Sigmoid colon (tissue), 4 donors: ENCODE data around the gene C4BPA.

Source experiments
- CTCF ChIP-seq, 4 experiments: fragments of 450-650 bp in 3 of 4; fragments of 200-600 bp in 1 of 4; IDR thresholded peaks; one replicate each; pipeline ENCODE4 v1.5.1; 2016 to 2019; ENCODE audit warnings: antibody characterized with exemption in 4 of 4, mild to moderate bottlenecking in 3 of 4, moderate library complexity in 2 of 4
- POLR2A ChIP-seq, 2 donors: fragments of 450-650 bp; IDR thresholded peaks; one replicate each; pipeline ENCODE4 v1.6.1; 2016; ENCODE audit warnings: antibody characterized with exemption in 2 of 2, mild to moderate bottlenecking in 2 of 2, moderate library complexity in 2 of 2
- POLR2AphosphoS5 ChIP-seq, 4 donors: sonication (generic); formaldehyde crosslinking; IDR thresholded peaks; one replicate each; pipeline ENCODE4 v1.6.1; 2017; ENCODE audit warnings: antibody characterized with exemption in 4 of 4

- TF ChIP-seq CTCF (IDR thresholded peaks at IDR 0.05) (no peak), POLR2A (IDR thresholded peaks at IDR 0.05) (no peak), POLR2AphosphoS5 (IDR thresholded peaks at IDR 0.05) (no peak)
These were observed 11.2 kb downstream of the C4BPA start for GRCh38 chr1:207115269-207115668.
